K562 (cell line): Measurements from ENCODE around the gene SIGLEC7. TPM values are rescaled to one million over a fixed set of nuclear protein-coding genes. Genes with fewer than 3 reads are reported as not detected.

Experiments
- CBX1 ChIP-seq: sonication (generic); IDR thresholded peaks from 2 replicates; pipeline ENCODE4 v1.6.1; 2016; ENCODE audit warnings: antibody characterized with exemption, low read depth, mild to moderate bottlenecking
- CHD2 ChIP-seq: IDR thresholded peaks from 2 replicates; pipeline ENCODE4 v1.6.1; 2011; ENCODE audit warnings: low read depth, low read length
- DACH1 ChIP-seq: fragments of 450-650 bp; IDR thresholded peaks from 2 replicates; pipeline ENCODE4 v1.6.1; 2018; ENCODE audit not compliant: partially characterized antibody
- ELF4 ChIP-seq: fragments of 450-650 bp; formaldehyde crosslinking; IDR thresholded peaks from 2 replicates; pipeline ENCODE4 v1.4.0; 2022; ENCODE audit warnings: missing genetic modification characterization
- FOXJ3 ChIP-seq: sonication (generic); formaldehyde crosslinking; IDR thresholded peaks from 2 replicates; pipeline ENCODE4 v1.4.0; 2020; ENCODE audit warnings: mild to moderate bottlenecking, missing genetic modification reagents
- HLTF ChIP-seq: fragments of 450-650 bp; IDR thresholded peaks from 2 replicates; pipeline ENCODE4 v1.6.1; 2016
- NFE2 ChIP-seq: IDR thresholded peaks from 2 replicates; pipeline ENCODE4 v1.6.1; 2014; ENCODE audit warnings: antibody characterized with exemption, low read depth
- NR1H2 ChIP-seq: sonication (generic); formaldehyde crosslinking; IDR thresholded peaks from 2 replicates; pipeline ENCODE4 v1.4.0; 2020; ENCODE audit warnings: mild to moderate bottlenecking, missing genetic modification reagents
- PHTF2 ChIP-seq: fragments of 250-450 bp; sonication (Bioruptor Pico); IDR thresholded peaks from 2 replicates; pipeline ENCODE4 v1.5.0; 2021; ENCODE audit warnings: mild to moderate bottlenecking
- PURB ChIP-seq: sonication (generic); formaldehyde crosslinking; IDR thresholded peaks from 2 replicates; pipeline ENCODE4 v1.9.0; 2021; ENCODE audit warnings: low read depth, mild to moderate bottlenecking, missing genetic modification reagents
- RBM39 ChIP-seq: fragments of 200-400 bp; formaldehyde crosslinking; optimal IDR thresholded peaks from 2 replicates; pipeline ENCODE3; 2018; ENCODE audit warnings: low read depth, low read length
- SMARCA4 ChIP-seq: fragments of 450-650 bp; IDR thresholded peaks from 2 replicates; pipeline ENCODE4 v1.6.1; 2016
- TCF3 ChIP-seq: sonication (generic); formaldehyde crosslinking; IDR thresholded peaks from 2 replicates; pipeline ENCODE4 v1.4.0; 2020; ENCODE audit warnings: mild to moderate bottlenecking, missing genetic modification reagents
- ZNF282 ChIP-seq: sonication (generic); formaldehyde crosslinking; IDR thresholded peaks from 2 replicates; pipeline ENCODE4 v1.8.1; 2023; ENCODE audit warnings: missing genetic modification reagents
- ZNF347 ChIP-seq: fragments of 450-650 bp; formaldehyde crosslinking; IDR thresholded peaks from 2 replicates; pipeline ENCODE4 v1.4.0; 2020; ENCODE audit warnings: low read depth, mild to moderate bottlenecking, moderate library complexity
- ZNF507 ChIP-seq: conservative IDR thresholded peaks from 2 replicates; pipeline ENCODE4 v1.6.1; 2017; ENCODE audit warnings: missing genetic modification characterization, missing compliant biosample characterization
- ZSCAN29 ChIP-seq: fragments of 450-650 bp; IDR thresholded peaks from 2 replicates; pipeline ENCODE4 v1.6.1; 2017
- polyA plus RNA-seq, 8 experiments: library from polyadenylated mRNA; depleted of rRNA in 4 of 8; stranded (reverse) in 5 of 8; unstranded in 3 of 8; fragments of >200 nt; fragmentation: Nextera tagmentation in 2 of 8; fragmentation: Illumina TruSeq in 1 of 8; extraction: Ambion mirVana in 2 of 8; extraction: Trizol in 1 of 8; gene quantifications; 2 replicates each; pipeline versions ENCODE4 v1.2.1 to v1.2.3, GENCODE V29; 2011 to 2014; ENCODE audit warnings: inconsistent platforms in 1 of 8, missing spikeins in 1 of 8
- total RNA-seq, 7 experiments: library from RNA; depleted of rRNA in 6 of 7; stranded (reverse); fragments of >200 nt in 6 of 7; fragmentation: Illumina TruSeq in 2 of 7; extraction: Trizol in 2 of 7; gene quantifications; 2 replicates each; pipeline versions ENCODE4 v1.2.1 to v1.2.3, GENCODE V29; 2011 to 2021; ENCODE audit warnings: low replicate concordance in 1 of 7
- TF ChIP-seq, protein P1 (sequence below), 2 experiments: fragments of 450-650 bp; formaldehyde crosslinking in 1 of 2; IDR thresholded peaks; 2 replicates each; pipeline versions ENCODE4 v1.4.0 to v1.6.1; 2014 to 2020; ENCODE audit warnings: mild to moderate bottlenecking in 2 of 2, borderline replicate concordance in 1 of 2, low read depth in 1 of 2
- TF ChIP-seq, protein P2 (sequence below): sonication (generic); formaldehyde crosslinking; IDR thresholded peaks from 2 replicates; pipeline ENCODE4 v1.8.1; 2023; ENCODE audit warnings: mild to moderate bottlenecking, missing genetic modification reagents
- TF ChIP-seq, protein P3 (sequence below): fragments of 450-650 bp; formaldehyde crosslinking; IDR thresholded peaks from 2 replicates; pipeline ENCODE4 v1.4.0; 2022; ENCODE audit warnings: mild to moderate bottlenecking, moderate library complexity

SIGLEC7 gene
- total and polyA plus RNA-seq, 9 of the 15 experiments (the other 6 are each of a cell fraction or from before 2014, with no cell fraction given): 0.10 to 0.12 TPM; not detected in 7

DNA sequence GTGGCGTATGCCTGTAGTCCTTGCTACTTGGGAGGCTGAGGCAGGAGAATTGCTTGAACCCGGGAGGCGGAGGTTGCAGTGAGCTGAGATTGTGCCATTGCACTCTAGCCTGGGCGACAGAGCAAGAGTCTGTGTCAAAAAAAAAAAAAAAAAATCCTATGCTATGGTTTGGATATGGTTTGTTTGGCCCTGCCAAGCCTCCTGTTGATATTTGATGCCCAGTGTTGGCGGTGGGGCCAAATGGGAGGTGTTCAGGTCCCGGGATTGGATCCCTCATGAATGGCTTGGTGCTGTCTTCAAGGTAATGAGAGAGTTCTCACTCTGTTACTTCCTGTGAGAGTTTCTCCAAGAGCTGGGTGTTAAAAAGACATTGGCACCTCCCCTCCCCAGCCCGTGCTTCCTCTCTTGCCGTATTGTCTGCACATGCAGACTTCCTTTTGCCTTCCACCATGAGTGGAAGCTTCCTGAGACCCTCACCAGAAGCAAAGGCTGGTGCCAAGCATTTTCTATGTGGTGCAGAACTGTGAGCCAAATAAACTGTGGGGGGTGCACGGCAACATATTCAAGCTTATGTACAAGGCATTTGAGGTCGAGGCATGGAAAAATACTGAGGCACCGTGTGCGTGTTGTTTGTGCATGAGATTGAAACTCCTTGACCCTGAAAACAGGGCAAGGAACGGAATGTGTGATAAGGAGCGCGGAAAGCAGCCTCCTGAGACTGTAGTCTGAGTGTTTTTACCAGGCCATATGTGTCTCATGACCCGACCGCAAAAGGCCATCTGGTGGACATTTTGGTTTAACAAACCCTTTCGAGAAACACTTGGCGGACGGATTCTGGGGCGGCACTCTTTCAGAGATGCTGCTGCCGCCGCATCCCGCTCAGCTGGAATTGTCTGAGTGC lies 10.1 kb upstream of the SIGLEC7 start (continued):
- TF ChIP-seq CHD2: no peak
- TF ChIP-seq PHTF2: no peak
- TF ChIP-seq ZSCAN29: no peak
- no peak for TF ChIP-seq ZNF282
- no peak for TF ChIP-seq PURB
- no peak for TF ChIP-seq CBX1
- no peak for TF ChIP-seq ZNF347 (CRISPR knock-in tag)
- no peak for TF ChIP-seq NFE2
- TF ChIP-seq ZNF507 (tag): no peak
- peak; percentile 68 for TF ChIP-seq TCF3
- TF ChIP-seq DACH1: no peak
- TF ChIP-seq RBM39: no peak
- no peak for TF ChIP-seq HLTF
- TF ChIP-seq, protein P1, sequence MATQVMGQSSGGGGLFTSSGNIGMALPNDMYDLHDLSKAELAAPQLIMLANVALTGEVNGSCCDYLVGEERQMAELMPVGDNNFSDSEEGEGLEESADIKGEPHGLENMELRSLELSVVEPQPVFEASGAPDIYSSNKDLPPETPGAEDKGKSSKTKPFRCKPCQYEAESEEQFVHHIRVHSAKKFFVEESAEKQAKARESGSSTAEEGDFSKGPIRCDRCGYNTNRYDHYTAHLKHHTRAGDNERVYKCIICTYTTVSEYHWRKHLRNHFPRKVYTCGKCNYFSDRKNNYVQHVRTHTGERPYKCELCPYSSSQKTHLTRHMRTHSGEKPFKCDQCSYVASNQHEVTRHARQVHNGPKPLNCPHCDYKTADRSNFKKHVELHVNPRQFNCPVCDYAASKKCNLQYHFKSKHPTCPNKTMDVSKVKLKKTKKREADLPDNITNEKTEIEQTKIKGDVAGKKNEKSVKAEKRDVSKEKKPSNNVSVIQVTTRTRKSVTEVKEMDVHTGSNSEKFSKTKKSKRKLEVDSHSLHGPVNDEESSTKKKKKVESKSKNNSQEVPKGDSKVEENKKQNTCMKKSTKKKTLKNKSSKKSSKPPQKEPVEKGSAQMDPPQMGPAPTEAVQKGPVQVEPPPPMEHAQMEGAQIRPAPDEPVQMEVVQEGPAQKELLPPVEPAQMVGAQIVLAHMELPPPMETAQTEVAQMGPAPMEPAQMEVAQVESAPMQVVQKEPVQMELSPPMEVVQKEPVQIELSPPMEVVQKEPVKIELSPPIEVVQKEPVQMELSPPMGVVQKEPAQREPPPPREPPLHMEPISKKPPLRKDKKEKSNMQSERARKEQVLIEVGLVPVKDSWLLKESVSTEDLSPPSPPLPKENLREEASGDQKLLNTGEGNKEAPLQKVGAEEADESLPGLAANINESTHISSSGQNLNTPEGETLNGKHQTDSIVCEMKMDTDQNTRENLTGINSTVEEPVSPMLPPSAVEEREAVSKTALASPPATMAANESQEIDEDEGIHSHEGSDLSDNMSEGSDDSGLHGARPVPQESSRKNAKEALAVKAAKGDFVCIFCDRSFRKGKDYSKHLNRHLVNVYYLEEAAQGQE (IDR thresholded peaks at IDR 0.05; ENCODE audit: borderline replicate concordance): peak; percentile 45; the same call in 1 of the 2 replicates
- TF ChIP-seq, protein P1 (CRISPR knock-in tag; IDR thresholded peaks at IDR 0.05; ENCODE audit: low read depth): no peak
- no peak for TF ChIP-seq FOXJ3 (CRISPR knock-in tag)
- TF ChIP-seq, protein P2, sequence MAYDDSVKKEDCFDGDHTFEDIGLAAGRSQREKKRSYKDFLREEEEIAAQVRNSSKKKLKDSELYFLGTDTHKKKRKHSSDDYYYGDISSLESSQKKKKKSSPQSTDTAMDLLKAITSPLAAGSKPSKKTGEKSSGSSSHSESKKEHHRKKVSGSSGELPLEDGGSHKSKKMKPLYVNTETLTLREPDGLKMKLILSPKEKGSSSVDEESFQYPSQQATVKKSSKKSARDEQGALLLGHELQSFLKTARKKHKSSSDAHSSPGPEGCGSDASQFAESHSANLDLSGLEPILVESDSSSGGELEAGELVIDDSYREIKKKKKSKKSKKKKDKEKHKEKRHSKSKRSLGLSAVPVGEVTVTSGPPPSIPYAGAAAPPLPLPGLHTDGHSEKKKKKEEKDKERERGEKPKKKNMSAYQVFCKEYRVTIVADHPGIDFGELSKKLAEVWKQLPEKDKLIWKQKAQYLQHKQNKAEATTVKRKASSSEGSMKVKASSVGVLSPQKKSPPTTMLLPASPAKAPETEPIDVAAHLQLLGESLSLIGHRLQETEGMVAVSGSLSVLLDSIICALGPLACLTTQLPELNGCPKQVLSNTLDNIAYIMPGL: no peak
- TF ChIP-seq NR1H2: no peak
- no peak for TF ChIP-seq ELF4 (CRISPR knock-in tag)
- TF ChIP-seq SMARCA4: peak; percentile 67; the same call in 1 of the 2 replicates
- TF ChIP-seq, protein P3, sequence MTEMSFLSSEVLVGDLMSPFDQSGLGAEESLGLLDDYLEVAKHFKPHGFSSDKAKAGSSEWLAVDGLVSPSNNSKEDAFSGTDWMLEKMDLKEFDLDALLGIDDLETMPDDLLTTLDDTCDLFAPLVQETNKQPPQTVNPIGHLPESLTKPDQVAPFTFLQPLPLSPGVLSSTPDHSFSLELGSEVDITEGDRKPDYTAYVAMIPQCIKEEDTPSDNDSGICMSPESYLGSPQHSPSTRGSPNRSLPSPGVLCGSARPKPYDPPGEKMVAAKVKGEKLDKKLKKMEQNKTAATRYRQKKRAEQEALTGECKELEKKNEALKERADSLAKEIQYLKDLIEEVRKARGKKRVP: no peak
